ENCODE results near the gene SNX9. TPM values are rescaled to one million over a fixed set of nuclear protein-coding genes. Genes with fewer than 3 reads are reported as not detected.

The SNX9 gene
- total and polyA plus RNA-seq, 2 of the 4 experiments (the other 2 are of a cell fraction), result 35.3 to 41.2 TPM

DNA sequence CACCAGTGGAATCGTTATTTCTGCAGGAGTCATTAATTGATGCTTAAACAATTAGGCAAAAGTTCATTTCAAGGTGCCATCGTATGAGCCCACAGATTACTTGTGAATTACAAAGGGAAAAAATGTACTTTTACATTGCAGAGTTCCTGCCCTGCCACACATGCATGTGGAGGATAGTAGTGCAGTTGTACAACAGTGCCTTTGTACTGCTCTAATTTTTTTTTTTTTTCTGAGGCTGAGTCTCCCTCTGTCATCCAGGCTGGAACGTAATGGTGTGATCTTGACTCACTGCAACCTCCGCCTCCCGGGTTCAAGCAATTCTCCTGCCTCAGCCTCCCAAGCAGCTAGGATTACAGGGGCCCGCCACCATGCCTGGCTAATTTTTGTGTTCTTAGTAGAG lies 132.6 kb downstream of the SNX9 start:
- in situ Hi-C loops (cut with MboI; ENCODE audit: low sequenced_read_pairs), result no loop called here

More for the DNA sequence above, 132.6 kb downstream of the SNX9 start:
- H2BK5ac ChIP-seq (ENCODE audit: low read depth, low read length, poor library complexity, severe bottlenecking), result no peak overlapping the region
- H4K20me1 ChIP-seq (ENCODE audit: insufficient read depth, low read length), result no peaks in the 10 kb centered on the region
- no peak overlapping the region for H2AK9ac ChIP-seq (replicated peaks; ENCODE audit: low read depth, low read length, poor library complexity)
- no peak overlapping the region for H3K9ac ChIP-seq (ENCODE audit: low read depth, low read length)
- no peak overlapping the region for H3K4me3 ChIP-seq (ENCODE audit: insufficient read depth, low read depth, low read length)
- no peak overlapping the region for H3K4me2 ChIP-seq (ENCODE audit: low read depth, low read length)
- no peak overlapping the region for H4K8ac ChIP-seq (ENCODE audit: low read depth in 2 of 2, low read length in 2 of 2)
- peaks cover 11% of the 10 kb centered on the region for H3K9me3 ChIP-seq (ENCODE audit: control insufficient read depth, insufficient read depth, low read length)
- DNase-seq (no peak), ATAC-seq (ENCODE audit: low read depth) (no peak)
- no peaks in the 10 kb centered on the region for H3K9me1 ChIP-seq (ENCODE audit: insufficient read depth, low read length)
- no peak overlapping the region for H2BK20ac ChIP-seq (ENCODE audit: low read depth, low read length)
- H4K91ac ChIP-seq (ENCODE audit: insufficient read depth, low read depth, low read length), result no peak overlapping the region
- H3K27ac ChIP-seq (ENCODE audit: insufficient read depth, low read length), result no peak overlapping the region
- no peak overlapping the region for H2BK120ac ChIP-seq (ENCODE audit: low read depth, low read length)
- intact Hi-C loops (cut with micrococcal nuclease) (no loop called here), dilution Hi-C loops (cut with HindIII; ENCODE audit: low sequenced_read_pairs, unreplicated experiment) (no loop called here)
- H3K23ac ChIP-seq (ENCODE audit: low read depth, low read length), result no peak overlapping the region
- H3K56ac ChIP-seq (ENCODE audit: extremely low read depth, insufficient read depth, low read length), result no peak overlapping the region
- no peak overlapping the region for H2AK5ac ChIP-seq (ENCODE audit: low read depth, low read length)
- no peaks in the 10 kb centered on the region for H3K4me1 ChIP-seq (ENCODE audit: control insufficient read depth, insufficient read depth, low read length)
- H3K36me3 ChIP-seq (ENCODE audit: control insufficient read depth, insufficient read depth, low read length), result no peaks in the 10 kb centered on the region
- H3K79me1 ChIP-seq (ENCODE audit: low read depth in 1 of 2, low read length in 2 of 2), result no peaks in the 10 kb centered on the region
- H4K5ac ChIP-seq (ENCODE audit: low read depth, low read length), result no peak overlapping the region
- no TSS peak for BruUV-seq (replicated peaks)
- TF ChIP-seq FOS (IDR thresholded peaks at IDR 0.05; ENCODE audit: low read depth, low read length) (no peak), CHD1 (IDR thresholded peaks at IDR 0.05; ENCODE audit: low read depth, low read length) (no peak), SMC3 (IDR thresholded peaks at IDR 0.05; ENCODE audit: low read depth, low read length) (no peak), MAZ (IDR thresholded peaks at IDR 0.05; ENCODE audit: borderline replicate concordance, low read depth, low read length) (no peak), POLR2A (IDR thresholded peaks at IDR 0.05; ENCODE audit: low read depth, low read length) (no peak), CEBPB (IDR thresholded peaks at IDR 0.05; ENCODE audit: low read depth, low read length) (no peak), RCOR1 (IDR thresholded peaks at IDR 0.05; ENCODE audit: insufficient replicate concordance, low read length) (no peak), RAD21 (IDR thresholded peaks at IDR 0.05; ENCODE audit: low read length) (no peak), RFX5 (IDR thresholded peaks at IDR 0.05; ENCODE audit: low read depth, low read length) (no peak), NFE2L2 (IDR thresholded peaks at IDR 0.05; ENCODE audit: low read depth, low read length) (no peak)
- TF ChIP-seq, protein P1, sequence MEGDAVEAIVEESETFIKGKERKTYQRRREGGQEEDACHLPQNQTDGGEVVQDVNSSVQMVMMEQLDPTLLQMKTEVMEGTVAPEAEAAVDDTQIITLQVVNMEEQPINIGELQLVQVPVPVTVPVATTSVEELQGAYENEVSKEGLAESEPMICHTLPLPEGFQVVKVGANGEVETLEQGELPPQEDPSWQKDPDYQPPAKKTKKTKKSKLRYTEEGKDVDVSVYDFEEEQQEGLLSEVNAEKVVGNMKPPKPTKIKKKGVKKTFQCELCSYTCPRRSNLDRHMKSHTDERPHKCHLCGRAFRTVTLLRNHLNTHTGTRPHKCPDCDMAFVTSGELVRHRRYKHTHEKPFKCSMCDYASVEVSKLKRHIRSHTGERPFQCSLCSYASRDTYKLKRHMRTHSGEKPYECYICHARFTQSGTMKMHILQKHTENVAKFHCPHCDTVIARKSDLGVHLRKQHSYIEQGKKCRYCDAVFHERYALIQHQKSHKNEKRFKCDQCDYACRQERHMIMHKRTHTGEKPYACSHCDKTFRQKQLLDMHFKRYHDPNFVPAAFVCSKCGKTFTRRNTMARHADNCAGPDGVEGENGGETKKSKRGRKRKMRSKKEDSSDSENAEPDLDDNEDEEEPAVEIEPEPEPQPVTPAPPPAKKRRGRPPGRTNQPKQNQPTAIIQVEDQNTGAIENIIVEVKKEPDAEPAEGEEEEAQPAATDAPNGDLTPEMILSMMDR (conservative IDR thresholded peaks at IDR 0.05; ENCODE audit: low read depth, low read length), result no peak
- TF ChIP-seq, protein P2, sequence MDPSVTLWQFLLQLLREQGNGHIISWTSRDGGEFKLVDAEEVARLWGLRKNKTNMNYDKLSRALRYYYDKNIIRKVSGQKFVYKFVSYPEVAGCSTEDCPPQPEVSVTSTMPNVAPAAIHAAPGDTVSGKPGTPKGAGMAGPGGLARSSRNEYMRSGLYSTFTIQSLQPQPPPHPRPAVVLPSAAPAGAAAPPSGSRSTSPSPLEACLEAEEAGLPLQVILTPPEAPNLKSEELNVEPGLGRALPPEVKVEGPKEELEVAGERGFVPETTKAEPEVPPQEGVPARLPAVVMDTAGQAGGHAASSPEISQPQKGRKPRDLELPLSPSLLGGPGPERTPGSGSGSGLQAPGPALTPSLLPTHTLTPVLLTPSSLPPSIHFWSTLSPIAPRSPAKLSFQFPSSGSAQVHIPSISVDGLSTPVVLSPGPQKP (IDR thresholded peaks at IDR 0.05; ENCODE audit: borderline replicate concordance, low read depth, low read length), result no peak
- WGBS, 2 experiments (ENCODE audit: extremely low coverage in 2 of 2, insufficient read length in 1 of 2), result 100% methylated on average over 1 of the region's 6 CpGs; no CpG with 5 or more reads in 1 of the 2 experiments
- H3K4ac ChIP-seq (ENCODE audit: low read depth, low read length), result no peak overlapping the region
- H3K27me3 ChIP-seq (ENCODE audit: control insufficient read depth, insufficient read depth, low read length), result no peaks in the 10 kb centered on the region
- no peak overlapping the region for H2BK15ac ChIP-seq (ENCODE audit: low read depth, low read length)
- no peak overlapping the region for H3K18ac ChIP-seq (ENCODE audit: low read depth, low read length)
- H3K14ac ChIP-seq (replicated peaks; ENCODE audit: low read depth, low read length), result no peak overlapping the region
- CTCF ChIA-PET, result no interaction called here
- H2AFZ ChIP-seq (replicated peaks; ENCODE audit: low read length, poor library complexity), result no peak overlapping the region
- POLR2A ChIA-PET (ENCODE audit: unreplicated experiment), result no interaction called here

Measured in IMR-90 (cell line).